Erythroblast (primary cell): ENCODE data around the gene ZNF618.

ENCODE experiments used
- GATA1 ChIP-seq: IDR thresholded peaks from 2 replicates; pipeline ENCODE4 v1.6.1; 2011; ENCODE audit warnings: low read depth, mild to moderate bottlenecking, control low read depth, low read length, moderate library complexity
- POLR2A ChIP-seq: IDR thresholded peaks from 2 replicates; pipeline ENCODE4 v1.6.1; 2011; ENCODE audit warnings: mild to moderate bottlenecking, low read length

- no peak for TF ChIP-seq POLR2A
- no peak for TF ChIP-seq GATA1
Observed at GRCh38 chr9:113990975-113991471, 114.9 kb downstream of the ZNF618 start.
